Activated CD4-positive, alpha-beta T cell treated with anti-CD3 and anti-CD28 coated beads for 24 hours (primary cell): ENCODE data around the gene ABHD12.

Experiments used
- DNase-seq, 2 donors: peaks; one replicate each; pipeline ENCODE4 v3.0.0-alpha.2; 2020; ENCODE audit warnings: low read depth in 2 of 2

The ABHD12 gene

GRCh38 chr20:25290646-25291431 is 99.8 kb downstream of the ABHD12 start:
- no peak for DNase-seq

DNA sequence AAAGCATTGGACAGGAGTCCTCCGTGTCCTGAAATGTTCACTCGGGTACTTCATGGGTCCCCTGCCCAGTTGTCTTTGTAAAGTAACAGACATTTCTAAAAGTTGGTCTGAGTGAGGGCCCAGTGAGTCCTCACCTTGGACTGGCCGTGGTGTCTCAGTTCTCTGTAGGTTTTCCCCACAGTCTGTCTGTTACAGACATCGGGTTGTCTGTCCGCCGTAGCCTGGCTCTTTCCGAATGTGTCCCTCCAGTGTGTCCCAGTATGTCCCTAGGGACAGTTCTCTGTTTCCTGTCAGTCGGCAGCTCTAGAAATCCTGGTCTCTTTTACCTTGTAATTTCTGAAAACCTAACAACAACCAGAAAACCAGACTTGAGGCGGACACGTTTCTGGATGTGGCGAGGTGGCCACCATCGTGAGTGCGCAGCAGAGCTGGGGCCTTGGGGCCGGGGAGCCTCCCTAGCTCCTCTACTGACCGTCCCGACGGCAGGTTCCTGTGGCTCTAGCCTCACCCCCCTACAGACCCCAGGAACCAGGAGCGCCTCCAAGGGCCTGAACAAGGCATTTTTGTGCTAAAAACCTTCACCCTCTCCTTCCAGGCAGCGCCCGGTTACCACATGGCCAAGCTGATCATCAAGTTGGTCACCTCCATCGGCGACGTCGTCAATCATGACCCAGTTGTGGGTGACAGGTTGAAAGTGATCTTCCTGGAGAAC is 100.6 kb downstream of the ABHD12 start:
- DNase-seq = no peak

- DNase-seq = no peak
These were observed 102.1 kb downstream of the ABHD12 start for GRCh38 chr20:25288291-25289181.

DNA sequence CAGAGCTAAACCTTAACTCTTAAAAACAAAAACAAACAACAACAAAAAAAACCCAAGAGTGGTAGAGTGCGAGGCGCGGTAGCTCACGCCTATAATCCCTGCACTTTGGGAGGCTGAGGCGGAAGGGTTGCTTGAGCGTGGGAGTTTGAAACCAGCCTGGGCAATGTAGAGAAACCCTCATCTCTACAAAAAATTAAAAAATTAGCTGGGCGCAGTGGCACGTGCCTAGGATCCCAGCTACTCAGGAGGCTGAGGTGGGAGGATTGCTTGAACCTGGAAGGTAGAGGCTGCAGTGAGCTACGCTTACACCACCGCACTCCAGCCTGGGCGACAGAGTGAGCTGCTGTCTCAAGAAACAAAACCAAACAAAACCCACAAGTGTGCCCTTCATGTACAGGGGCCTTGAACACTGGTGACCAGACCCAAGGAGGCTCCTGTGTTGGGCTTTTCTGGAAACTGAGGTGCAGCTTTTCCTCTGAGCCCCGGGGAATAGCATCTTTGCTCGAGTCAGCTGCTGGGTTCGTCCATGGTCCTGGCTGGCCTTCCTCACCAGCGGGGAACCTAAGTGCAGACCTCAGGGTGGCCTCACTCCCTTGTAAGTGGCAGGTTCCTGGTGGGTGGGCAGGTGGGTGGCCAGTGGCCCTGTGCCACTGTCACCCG is 102.9 kb downstream of the ABHD12 start:
- DNase-seq = no peak

GRCh38 chr20:25286917-25287316 is 103.7 kb downstream of the ABHD12 start:
- no peak for DNase-seq

GRCh38 chr20:25285856-25286798 is 104.5 kb downstream of the ABHD12 start:
- DNase-seq = no peak

- DNase-seq = no peak
These were observed 105.5 kb downstream of the ABHD12 start for GRCh38 chr20:25285091-25285647.

DNA sequence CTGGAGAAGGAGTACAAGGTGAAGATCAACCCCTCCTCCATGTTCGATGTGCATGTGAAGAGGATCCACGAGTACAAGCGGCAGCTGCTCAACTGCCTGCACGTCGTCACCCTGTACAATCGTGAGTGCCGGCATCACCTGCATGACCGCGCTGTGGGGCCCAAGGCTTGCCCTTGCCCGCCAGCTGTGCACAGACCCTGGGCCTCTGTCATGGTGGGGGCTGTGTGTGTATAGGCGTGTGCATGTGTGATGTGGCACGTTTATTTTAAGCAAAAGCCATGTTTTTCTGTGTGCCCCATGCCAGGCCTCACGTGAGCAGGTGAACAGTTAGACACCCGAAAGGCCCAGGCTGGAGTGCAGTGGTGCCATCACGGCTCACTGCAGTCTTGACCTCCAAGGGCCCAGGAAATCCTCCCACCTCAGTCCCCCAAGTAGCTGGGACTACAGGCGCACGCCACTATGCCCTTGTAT is 106.5 kb downstream of the ABHD12 start:
- no peak for DNase-seq

GRCh38 chr20:25283221-25283951 is 107.2 kb downstream of the ABHD12 start:
- no peak for DNase-seq

DNA sequence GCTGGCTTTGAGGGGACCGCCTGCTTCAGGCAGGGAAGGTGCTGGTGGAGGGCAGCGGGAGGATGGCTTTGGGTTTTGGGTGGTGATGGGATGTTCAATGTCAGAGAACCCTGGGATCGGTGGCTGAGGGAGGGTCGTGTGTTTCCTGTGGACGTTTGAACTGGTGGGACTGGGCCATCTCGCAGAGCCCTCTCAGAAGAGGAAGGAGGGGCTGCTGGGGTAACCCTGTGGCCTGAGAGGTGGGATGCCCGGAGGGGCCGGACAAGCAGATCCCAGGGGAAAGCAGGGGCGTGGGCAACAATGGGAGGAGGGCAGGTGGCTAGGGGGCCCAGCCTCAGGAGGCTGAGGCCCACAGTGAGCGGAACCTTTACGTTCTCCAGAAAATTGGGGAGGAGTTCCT is 107.8 kb downstream of the ABHD12 start:
- DNase-seq = no peak

DNA sequence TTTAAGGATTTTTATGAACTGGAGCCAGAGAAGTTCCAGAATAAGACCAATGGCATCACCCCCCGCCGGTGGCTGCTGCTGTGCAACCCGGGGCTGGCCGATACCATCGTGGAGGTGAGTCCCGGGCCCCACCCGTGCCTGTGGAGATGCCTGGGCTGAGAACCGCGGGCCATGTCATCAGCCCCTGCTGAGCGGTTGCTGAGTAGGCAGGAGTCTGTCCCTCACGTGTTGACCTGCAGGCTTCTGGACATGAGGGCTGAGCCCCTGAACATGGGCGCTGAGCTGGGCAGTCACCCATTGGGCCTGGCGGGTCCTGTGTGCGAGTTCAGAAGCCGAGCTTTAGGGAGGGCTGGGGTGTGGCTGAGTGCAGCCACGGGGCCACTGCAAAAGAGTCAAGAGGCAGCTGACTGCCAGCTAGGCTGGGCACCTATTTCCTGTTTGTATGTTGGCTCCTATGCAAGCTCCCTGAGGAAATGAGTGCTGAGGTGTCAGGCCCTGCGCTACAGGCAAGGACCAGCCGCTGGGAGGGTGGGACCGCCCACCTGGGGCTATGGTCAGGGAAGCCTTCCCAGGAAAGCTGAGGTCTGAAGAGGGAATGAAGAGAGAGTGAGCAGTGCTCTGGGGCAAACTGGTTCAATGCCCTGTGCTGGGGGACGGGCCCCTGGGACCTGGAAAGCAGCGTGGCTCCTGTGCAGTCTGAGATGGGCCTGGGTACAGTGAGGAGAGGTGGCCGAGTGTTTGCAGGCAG is 108.4 kb downstream of the ABHD12 start:
- DNase-seq = no peak

- no peak for DNase-seq
These were observed 109.1 kb downstream of the ABHD12 start for GRCh38 chr20:25281541-25281991.

- DNase-seq = no peak
These were observed 109.8 kb downstream of the ABHD12 start for GRCh38 chr20:25280574-25281535.

- DNase-seq = no peak
These were observed 110.5 kb downstream of the ABHD12 start for GRCh38 chr20:25280051-25280573.

- no peak for DNase-seq
These were observed 111.2 kb downstream of the ABHD12 start for GRCh38 chr20:25279403-25279802.

DNA sequence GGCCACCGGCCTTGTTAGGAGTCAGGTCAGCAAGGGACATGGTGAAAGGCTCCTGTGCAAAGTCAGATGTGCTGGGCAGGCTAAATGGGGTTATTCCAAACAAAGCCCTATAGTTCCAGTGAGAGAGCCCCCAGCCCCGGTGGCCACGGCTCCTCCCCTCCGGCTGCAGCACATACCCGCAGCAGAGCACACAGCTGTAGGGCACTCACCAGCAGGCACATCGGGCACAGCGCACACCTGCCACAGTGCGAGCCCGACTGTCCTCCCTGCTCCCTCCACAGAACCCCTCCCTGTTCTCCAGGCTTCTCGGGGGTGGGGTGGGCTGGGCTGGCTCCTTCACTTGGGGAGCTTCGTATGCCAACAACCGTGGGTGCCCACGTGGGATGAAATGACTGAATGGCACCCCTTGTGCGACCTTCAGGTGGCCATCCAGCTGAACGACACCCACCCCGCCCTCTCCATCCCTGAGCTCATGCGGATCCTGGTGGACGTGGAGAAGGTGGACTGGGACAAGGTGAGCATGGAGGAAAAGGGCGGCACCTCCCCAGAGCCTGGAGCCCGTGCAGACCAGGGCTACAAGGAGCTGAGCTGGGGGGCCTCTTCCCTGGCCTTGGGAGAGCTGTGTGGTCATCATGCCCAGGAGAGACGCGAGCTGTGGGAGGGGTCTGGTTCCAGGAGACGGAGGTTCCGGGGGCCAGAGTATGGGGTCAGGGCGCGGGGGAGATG is 111.8 kb downstream of the ABHD12 start:
- no peak for DNase-seq
